ENCODE data around the gene TMEM151B.

- TF ChIP-seq POLR2A (IDR thresholded peaks at IDR 0.05; ENCODE audit: borderline replicate concordance, extremely low read depth, insufficient read depth, insufficient read length) (no peak), CTCF (IDR thresholded peaks at IDR 0.05 in 2 of 3, conservative IDR thresholded peaks at IDR 0.05 in 1 of 3; ENCODE audit: borderline replicate concordance in 1 of 3, insufficient read depth in 1 of 3, low read depth in 2 of 3, low read length in 2 of 3) (no peak), REST (IDR thresholded peaks at IDR 0.05; ENCODE audit: low read depth) (no peak), ATF3 (IDR thresholded peaks at IDR 0.05) (no peak), YY1 (IDR thresholded peaks at IDR 0.05; ENCODE audit: extremely low read depth, insufficient replicate concordance, low read depth, low read length) (no peak), POLR2AphosphoS5 (IDR thresholded peaks at IDR 0.05; ENCODE audit: low read depth, low read length) (no peak), RAD21 (IDR thresholded peaks at IDR 0.05; ENCODE audit: low read depth) (no peak), MAX (IDR thresholded peaks at IDR 0.05) (no peak), EGR1 (IDR thresholded peaks at IDR 0.05; ENCODE audit: low read depth) (no peak), ZNF274 (IDR thresholded peaks at IDR 0.05; ENCODE audit: low read depth, low read length) (no peak), EZH2phosphoT487 (IDR thresholded peaks at IDR 0.05; ENCODE audit: borderline replicate concordance) (no peak), ELF1 (IDR thresholded peaks at IDR 0.05; ENCODE audit: borderline replicate concordance, low read depth) (no peak), ZBTB33 (IDR thresholded peaks at IDR 0.05; ENCODE audit: extremely low read depth, insufficient replicate concordance, low read length) (no peak)
Observed at GRCh38 chr6:44291841-44292240, 21.6 kb downstream of the TMEM151B start.

Data from HCT116 (cell line).